HG02852 (cell line): ENCODE measurements around the gene SORL1.
"Not testable (repeated sequence)": the region's sequence is repeated elsewhere in the genome, so short reads cannot be mapped to it uniquely, and the experiment has no call there.

Experiments
- ATAC-seq: cut with Tn5 transposase; IDR thresholded peaks from one replicate; pipeline ENCODE4 v1.9.1; 2021; ENCODE audit warnings: mild to moderate bottlenecking, moderate library complexity; ENCODE audit not compliant: unreplicated experiment

SORL1 gene

GRCh38 chr11:121613724-121614123, 161.6 kb downstream of the SORL1 start:
- ATAC-seq = no peak

- ATAC-seq = no peak
Observed at GRCh38 chr11:121614636-121615240, 162.6 kb downstream of the SORL1 start.

GRCh38 chr11:121615501-121615900, 163.4 kb downstream of the SORL1 start:
- no peak for ATAC-seq

- ATAC-seq = no peak
Observed at GRCh38 chr11:121618516-121618915, 166.4 kb downstream of the SORL1 start.

GRCh38 chr11:121625777-121626506, 173.8 kb downstream of the SORL1 start:
- ATAC-seq = no peak

- ATAC-seq = no peak
Observed at GRCh38 chr11:121626507-121626875, 174.4 kb downstream of the SORL1 start.

- no peak for ATAC-seq
Observed at GRCh38 chr11:121626980-121627379, 174.9 kb downstream of the SORL1 start.

- ATAC-seq = no peak
Observed at GRCh38 chr11:121630041-121630440, 177.9 kb downstream of the SORL1 start.

GRCh38 chr11:121631456-121631855, 179.3 kb downstream of the SORL1 start:
- ATAC-seq = no peak

GRCh38 chr11:121634273-121634672, 182.2 kb downstream of the SORL1 start:
- ATAC-seq = no peak

GRCh38 chr11:121634889-121635288, 182.8 kb downstream of the SORL1 start:
- no peak for ATAC-seq

GRCh38 chr11:121636081-121636799, 184.1 kb downstream of the SORL1 start:
- no peak for ATAC-seq

- ATAC-seq = no peak
Observed at GRCh38 chr11:121636800-121637176, 184.7 kb downstream of the SORL1 start.

- ATAC-seq = not testable (repeated sequence)
Observed at GRCh38 chr11:121637587-121637986, 185.5 kb downstream of the SORL1 start.

GRCh38 chr11:121643479-121644186, 191.5 kb downstream of the SORL1 start:
- no peak for ATAC-seq

GRCh38 chr11:121644187-121644512, 192.0 kb downstream of the SORL1 start:
- no peak for ATAC-seq

GRCh38 chr11:121645001-121645400, 192.9 kb downstream of the SORL1 start:
- no peak for ATAC-seq

- no peak for ATAC-seq
Observed at GRCh38 chr11:121645596-121645995, 193.5 kb downstream of the SORL1 start.

GRCh38 chr11:121648306-121648705, 196.2 kb downstream of the SORL1 start:
- ATAC-seq = no peak

GRCh38 chr11:121649798-121650197, 197.7 kb downstream of the SORL1 start:
- ATAC-seq = no peak
